ENCODE results near the gene TDRD12.
"Not testable (repeated sequence)": the region's sequence is repeated elsewhere in the genome, so short reads cannot be mapped to it uniquely, and the experiment has no call there.

The TDRD12 gene

DNA sequence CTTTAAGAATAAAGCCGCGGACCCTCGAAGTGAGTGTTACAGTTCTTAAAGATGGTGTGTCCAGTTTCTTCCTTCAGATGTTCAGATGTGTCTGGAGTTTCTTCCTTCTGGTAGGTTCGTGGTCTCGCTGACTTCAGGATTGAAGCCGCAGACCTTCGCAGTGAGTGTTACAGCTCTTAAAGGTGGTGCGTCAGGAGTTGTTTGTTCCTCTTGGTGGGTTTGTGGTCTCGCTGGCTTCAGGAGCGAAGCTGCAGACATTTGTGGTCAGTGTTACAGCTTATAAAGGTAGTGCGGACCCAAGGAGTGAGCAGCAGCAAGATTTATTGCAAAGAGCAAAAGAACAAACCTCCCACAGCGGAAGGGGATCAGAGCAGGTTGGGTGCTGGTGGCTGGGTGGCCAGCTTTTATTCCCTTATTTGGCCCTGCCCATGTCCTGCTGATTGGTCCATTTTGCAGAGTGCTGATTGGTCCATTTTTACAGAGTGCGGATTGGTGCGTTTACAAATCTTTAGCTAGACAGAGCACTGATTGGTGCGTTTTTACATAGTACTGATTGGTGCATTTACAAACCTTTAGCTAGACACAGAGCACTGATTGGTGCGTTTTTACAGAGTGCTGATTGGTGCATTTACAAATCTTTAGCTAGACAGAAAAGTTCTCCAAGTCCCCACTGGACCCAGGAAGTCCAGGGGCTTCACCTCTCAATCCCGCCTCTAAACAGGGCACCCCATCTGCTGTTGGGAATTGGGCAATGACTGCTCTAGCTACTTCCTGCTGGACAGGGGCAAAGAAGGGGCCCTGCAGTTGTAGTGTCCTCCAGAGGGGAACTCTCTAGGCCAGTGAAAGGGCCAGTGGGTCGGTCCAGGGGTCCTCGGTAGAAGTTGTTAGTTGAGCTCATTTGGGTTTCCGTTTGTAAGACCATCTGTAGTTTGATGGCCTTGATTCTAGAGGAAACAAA lies 26.1 kb upstream of the TDRD12 start:
- not testable (repeated sequence) for DNase-seq (ENCODE audit: low spot score)

DNA sequence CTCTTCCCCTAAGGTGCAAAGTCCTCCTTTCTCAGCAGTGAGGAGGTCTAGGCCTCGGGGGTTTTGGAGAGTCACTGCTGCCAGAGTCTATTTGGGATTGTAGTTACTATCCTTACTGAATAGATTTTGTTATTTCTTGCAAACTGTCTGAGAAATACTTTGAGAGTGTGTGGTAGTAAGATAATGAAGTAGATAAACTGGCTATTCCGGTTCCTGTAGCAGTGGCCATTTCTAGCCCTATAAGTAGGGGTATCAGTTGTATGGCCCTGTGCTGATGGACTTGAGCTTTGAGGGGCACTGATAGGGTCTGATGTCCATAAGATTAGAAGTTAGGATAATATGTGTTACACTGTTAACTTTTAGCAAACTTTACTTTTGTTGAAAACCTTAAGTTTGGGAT lies 25.3 kb upstream of the TDRD12 start:
- DNase-seq (ENCODE audit: low spot score) = not testable (repeated sequence)

DNA sequence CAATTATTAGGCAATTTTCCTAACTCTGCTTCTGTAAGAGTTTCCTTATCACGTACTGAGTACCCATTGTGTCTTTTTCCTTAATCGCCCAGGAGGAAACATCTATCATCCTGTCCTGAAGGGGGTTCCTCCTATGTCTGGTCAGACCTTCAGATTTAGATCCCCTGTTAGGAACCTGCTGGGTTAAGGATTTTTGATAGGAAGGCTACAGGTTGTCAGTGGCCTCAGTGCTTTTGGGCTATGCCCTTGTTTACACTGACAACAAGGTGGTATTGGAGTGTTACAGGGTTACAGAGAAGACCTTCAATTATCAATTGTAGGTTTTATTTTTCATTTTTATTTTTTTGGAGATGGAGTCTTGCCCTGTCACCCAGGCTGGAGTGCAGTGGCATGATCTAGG lies 24.7 kb upstream of the TDRD12 start:
- not testable (repeated sequence) for DNase-seq (ENCODE audit: low spot score)

DNA sequence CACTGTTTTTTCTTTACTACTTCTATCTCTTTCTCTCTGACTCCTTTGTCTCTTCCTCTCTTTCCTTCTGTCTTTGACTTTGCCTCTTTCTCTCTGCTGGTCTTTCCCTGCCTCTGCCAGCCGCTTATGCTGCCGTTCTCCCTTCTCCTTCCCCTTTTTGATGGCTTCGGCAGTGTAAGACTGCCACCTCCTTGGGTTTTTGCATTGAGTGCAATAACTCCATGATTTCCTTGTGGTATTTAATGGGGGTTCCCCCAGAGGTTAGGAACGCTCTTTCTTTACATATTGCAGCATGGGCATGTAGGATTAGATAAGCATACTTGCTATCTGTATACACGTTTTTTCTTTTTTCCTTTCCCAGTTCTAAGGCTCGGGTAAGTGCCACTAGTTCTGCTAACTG lies 24.1 kb upstream of the TDRD12 start:
- DNase-seq (ENCODE audit: low spot score) = not testable (repeated sequence)

DNA sequence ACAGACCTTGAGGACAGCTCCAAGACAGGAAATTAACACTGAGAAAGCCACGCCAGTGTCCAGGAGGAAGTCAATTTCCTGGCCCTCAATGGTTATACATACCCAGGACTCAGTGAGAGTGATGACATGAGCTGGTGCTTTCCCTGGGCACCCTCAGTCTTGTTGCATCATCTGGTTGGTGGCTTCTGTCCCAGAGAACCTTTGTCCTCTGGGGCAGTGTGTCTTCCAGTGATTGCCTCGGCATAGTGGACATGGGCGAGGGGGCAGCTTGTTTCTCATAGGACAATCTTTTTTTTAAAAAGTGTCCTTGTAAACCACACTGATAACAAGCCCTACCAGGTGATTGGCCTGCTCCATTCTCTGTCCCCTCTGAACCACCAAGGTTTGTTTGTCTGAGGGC lies 22.8 kb upstream of the TDRD12 start:
- not testable (repeated sequence) for DNase-seq (ENCODE audit: low spot score)

DNA sequence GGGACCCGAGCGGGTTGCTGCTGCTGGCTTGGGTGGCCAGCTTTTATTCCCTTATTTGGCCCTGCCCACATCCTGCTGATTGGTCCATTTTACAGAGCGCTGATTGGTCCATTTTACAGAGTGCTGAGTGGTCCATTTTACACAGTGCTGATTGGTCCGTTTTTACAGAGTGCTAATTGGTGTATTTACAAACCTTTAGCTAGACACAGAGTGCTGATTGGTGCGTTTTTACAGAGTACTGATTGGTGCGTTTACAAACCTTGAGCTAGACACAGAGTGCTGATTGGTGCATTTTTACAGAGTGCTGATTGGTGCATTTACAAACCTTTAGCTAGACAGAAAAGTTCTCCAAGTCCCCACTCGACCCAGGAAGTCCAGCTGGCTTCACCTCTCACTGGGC lies 19.4 kb upstream of the TDRD12 start:
- DNase-seq (ENCODE audit: low spot score) = not testable (repeated sequence)

DNA sequence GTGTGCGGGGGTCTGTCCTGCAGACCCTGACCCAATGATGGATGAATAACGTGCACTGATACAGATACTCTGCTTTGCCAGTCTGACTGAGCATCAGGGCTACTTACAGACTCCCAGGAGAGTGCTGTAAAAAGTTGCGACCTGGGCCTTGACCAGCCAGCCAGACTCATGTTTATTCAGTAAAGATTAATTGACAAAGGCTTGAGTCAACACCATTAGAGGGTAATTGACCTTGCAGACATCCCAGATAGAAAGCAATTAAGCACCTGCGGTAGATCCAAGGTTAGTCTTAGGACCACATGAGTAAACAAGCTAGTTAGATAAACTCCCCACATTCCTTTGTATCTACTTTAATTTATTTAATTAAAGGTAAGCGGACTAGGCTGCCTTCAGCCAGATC lies 17.6 kb upstream of the TDRD12 start:
- DNase-seq (ENCODE audit: low spot score) = no peak

DNA sequence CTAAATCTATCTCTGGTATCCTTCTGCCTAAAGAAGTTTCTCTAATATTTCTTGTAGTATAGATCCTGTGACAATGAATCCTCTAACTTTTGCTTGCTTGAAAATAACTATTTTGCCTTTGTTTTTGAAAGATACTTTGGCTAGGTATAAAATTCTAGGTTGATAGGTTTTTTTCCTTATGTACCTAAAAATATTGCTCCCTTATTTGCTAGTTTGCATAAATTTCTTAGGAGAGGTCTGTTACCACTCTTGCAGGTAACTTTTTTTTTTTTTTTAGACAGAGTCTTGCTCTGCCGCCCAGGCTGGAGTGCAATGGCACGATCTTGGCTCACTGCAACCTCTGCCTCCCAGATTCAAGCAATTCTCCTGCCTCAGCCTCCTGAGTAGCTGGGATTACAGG lies 15.6 kb upstream of the TDRD12 start:
- DNase-seq (ENCODE audit: low spot score) = not testable (repeated sequence)

DNA sequence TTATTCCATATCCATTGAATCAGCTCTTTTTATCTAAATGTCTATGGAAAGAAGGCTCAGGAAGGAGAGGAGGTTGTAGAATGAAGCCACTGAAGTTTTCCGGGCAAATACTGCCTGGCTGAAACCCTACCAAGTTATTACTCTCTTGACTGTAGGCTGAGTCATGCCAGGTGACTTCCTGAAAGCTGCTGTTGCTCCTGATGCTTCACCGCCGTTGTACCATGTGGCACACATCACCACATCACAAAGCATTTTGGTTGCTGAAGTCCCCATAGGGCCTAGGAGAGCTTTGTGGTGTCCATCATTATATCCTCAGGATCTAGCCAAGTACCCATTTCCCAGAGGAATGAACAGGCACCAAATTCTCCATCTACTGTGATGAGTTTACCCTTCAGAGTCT lies 11.1 kb upstream of the TDRD12 start:
- no peak for DNase-seq (ENCODE audit: low spot score)

DNA sequence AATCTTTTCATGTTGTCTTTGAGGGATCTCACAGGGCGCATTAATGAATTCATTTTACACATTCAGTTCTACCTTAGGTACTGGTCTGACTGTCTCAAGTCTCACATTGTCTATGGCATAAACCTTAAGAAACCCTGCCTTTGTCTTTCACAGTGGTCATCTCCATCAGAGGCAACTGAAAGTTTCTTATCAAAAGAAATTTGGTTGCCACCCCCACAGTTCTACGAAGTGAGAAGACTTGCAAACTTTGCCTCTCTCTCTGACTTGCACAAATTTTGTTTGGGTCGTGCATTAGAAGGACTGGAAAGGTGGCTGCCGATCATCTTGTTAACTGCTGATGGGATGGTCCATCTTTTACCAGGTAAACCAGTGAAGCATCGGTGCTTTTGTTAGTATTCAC lies 10.5 kb upstream of the TDRD12 start:
- DNase-seq (ENCODE audit: low spot score) = no peak

DNA sequence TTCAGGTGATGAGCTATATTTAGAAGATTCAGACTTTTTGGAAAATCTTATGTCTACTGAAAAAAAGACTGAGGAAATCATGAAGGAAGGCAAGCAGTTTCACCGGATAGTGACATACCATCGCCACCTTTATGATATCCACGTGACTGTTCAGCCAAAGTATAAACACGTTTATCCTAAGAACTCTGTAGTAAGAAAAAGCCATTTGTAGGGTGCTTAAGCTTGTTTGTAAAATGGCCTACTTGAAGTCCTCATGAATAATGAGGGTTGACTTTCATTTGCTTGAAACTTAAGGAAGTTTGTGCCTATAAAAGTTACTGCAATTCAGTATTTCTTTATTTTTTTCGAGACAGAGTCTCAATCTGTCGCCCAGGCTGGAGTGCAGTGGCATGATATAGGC lies 7.8 kb upstream of the TDRD12 start:
- DNase-seq (ENCODE audit: low spot score) = no peak

DNA sequence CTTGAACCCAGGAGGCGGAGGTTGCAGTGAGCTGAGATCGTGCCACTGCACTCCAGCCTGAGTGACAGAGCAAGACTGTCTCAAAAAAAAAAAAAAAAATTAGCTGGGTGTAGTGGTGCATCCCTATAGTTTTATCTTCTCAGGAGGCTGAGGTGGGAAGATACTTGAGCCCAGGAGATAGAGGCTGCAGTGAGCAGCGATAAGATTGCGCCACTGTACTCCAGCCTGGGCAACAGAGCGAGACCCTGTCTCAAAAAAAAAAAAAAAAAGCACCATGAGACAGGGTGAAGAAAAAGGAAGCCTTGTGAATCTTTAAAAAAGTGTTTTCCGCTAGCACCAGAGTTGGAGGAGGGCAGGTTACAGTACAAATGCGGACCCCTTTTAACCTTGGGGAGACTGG lies 3.4 kb upstream of the TDRD12 start:
- not testable (repeated sequence) for DNase-seq (ENCODE audit: low spot score)

DNA sequence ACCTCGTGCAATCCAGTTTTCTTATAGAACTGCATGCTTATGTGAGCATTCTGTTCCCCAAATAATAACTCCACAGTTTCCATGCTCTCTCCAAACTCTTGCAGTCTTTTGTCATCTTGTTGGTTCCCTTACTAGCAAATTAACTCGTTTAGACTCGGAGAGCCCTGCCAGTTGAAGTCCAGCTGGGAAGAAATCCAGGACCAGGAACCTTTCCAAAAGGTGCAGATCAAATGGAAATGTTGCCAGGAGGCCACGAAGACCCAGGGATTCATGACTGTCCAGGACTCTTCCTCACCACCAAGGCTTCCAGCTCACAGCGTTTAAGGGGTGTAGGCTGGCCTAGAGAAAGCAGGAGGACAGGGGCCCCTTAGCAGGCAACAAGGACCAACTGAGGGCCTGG lies 2.1 kb upstream of the TDRD12 start:
- no peak for DNase-seq (ENCODE audit: low spot score)

DNA sequence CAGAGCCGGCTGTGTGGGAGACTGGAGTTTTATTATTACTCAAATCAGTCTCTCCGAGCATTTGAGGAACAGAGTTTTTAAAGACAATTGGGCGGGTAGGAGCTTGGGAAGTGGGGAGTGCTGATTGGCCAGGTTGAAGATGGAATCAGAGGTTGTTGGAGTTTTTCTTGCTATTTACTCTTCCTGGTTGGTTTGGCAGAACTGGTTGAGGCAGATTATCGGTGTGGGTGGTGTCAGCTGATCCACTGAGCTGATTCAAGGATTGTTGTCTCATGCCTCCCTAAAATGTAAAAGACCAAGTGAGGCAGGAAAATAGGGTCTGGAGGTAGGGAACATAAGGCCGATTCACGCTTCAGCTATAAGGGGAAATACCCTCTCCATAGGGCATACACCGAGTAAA lies 1.3 kb upstream of the TDRD12 start:
- no peak for DNase-seq (ENCODE audit: low spot score)

DNA sequence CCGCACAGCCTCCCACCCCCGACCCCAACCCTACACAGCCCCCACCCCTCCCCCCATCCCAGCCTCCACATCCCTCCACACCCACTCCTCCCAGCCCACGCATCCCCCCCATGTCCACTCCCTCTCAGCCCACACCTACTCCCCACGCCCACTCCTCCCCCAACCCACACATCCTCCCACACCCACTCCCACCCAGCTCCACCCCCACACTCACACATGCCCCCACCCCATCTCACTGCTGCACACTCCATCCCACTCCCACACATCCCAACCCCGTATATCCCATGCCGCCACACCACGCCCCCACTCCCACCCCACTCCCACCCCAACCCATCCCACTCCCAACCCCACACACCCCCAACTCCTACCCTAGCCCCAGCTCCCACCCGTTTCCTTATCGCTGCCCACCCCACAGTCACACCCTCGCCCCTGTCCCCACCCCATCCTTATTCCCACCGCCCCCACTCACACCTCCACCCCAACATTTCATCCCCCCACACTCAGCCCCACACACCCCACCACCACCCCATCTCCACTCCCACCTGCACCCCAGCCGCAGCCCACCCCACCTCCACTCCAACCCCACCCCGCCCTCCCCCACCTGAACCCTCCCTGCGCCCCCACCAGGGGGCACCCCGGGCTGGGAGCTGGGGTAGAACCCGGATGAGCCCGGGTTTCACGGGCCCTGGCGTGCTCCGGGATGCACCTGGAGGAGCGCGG lies 809 bp downstream of the TDRD12 start:
- no peak for DNase-seq (ENCODE audit: low spot score)

DNA sequence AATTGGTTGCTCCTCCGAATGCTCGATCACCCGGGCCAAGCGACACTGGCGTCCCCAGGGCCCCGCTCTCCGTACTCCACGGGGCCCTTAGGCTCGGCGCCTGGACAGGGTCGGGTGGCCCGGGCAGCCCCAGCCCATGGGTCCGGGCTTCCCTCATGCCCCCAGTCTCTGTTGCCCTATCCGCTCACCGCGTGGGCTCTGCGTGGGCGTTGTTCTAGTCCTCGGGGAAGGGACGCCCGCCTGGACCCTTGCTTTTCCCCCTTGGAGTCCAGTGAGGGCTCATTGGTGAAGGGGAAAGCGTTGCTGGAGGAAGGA lies 1.3 kb downstream of the TDRD12 start:
- no peak for DNase-seq (ENCODE audit: low spot score)

DNA sequence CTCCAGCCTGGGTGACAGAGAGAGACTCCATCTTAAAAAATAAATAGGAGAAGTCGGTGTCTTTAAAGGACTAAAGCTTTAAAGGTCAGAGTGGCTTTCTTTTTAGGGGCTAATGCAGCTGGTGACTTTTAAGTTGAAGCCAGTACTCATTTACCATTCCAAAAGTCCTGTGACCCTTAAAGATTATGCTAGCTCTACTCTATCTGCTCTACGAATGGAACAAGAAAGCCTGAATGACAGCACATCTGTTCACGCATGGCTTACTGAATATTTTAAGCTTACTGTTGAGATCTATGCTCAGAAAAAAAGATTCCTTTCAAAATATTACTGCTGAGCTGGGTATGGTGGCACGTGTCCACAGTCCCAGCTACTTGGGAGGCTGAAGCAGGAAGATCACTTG lies 16.4 kb downstream of the TDRD12 start:
- DNase-seq (ENCODE audit: low spot score) = no peak

DNA sequence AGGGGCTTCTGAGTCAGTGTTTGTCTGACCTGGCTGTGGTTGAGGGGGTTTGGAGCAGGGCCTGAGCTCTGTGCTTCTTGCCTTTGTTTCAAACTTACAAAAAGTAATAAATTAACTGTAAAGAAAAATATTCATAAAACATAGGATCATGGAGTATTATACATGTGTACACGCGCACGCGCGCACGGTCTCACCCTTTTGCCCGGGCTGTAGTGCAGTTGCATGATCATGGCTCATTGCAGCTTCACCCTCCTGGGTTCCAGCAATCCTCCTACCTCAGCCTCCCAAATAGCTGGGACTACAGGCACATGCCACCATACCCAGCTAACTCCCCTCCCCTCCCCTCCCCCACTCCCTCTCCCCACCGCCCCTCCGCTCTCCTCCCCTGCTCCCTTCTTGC lies 23.5 kb downstream of the TDRD12 start:
- DNase-seq (ENCODE audit: low spot score) = no peak

DNA sequence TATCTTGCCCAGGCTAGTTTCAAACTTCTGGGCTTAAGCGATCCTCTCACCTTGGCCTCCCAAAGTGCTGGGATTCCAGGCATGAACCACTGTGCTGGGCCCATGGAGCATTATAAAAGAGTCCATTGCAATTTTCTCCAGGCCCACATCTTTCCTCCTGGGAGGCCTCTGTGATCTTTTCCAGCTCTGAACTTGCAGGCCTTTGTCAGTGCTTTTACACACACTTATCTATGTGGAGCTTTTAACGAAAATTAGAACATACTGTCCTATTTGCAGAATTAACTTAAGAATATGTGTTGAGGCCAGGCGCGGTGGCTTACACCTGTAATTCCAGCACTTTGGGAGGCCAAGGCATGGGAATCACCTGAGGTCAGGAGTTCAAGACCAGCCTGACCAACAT lies 23.9 kb downstream of the TDRD12 start:
- no peak for DNase-seq (ENCODE audit: low spot score)

DNA sequence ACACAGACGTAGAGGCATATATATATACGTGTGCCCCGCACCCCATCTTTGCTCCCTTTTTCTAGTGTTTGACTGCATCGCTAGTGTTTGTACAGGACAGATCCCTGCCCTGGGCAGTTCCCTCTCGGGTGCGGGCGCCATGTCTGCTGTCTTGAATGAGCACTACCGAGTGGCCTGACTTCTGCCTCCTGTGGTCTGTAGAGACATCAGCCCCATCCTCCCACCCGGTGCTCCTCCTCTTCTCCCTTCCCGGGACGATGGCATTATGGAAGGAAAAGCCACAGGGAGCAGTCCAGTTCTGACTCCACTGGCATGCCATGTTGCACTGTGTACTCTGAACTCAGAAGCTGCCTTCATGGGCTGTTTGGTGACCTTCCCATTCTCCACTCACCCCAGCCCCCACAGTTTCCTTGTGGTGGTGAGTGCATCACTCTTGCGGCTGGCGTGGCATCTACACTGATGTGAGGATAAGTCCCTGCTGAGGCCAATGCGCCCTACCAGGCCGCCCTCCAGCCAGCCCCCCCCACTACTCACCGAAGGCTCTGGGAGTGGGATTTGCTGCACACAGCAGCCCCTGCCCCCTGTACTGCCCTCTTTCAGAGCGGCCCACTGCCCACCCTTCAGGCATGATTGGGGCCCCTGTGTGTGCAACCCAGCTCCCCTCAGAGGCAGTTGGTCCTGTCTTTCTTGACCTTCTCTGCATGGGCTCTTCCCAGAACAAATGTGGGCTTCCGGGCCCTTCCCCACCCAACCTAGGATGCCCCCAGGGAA lies 25.2 kb downstream of the TDRD12 start:
- DNase-seq (ENCODE audit: low spot score) = no peak

DNA sequence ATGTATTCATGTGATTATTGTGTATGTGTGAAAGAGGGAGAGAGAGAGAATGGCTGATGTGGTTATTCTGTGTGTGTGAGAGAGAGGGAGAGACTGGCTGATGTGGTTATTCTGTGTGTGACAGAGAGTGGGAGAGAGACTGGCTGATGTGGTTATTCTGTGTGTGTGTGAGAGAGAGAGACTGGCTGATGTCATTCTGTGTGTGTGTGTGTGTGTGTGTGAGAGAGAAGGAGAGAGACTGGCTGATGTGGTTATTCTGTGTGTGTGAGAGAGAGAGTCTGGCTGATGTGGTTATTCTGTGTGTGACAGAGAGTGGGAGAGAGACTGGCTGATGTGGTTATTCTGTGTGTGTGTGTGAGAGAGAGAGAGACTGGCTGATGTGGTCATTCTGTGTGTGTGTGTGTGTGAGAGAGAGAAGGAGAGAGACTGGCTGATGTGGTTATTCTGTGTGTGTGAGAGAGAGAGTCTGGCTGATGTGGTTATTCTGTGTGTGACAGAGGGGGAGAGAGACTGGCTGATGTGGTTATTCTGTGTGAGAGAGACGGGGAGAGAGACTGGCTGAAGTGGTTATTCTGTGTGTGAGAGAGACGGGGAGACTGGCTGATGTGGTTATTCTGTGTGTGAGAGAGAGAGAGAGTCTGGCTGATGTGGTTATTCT lies 26.2 kb downstream of the TDRD12 start:
- DNase-seq (ENCODE audit: low spot score) = not testable (repeated sequence)

DNA sequence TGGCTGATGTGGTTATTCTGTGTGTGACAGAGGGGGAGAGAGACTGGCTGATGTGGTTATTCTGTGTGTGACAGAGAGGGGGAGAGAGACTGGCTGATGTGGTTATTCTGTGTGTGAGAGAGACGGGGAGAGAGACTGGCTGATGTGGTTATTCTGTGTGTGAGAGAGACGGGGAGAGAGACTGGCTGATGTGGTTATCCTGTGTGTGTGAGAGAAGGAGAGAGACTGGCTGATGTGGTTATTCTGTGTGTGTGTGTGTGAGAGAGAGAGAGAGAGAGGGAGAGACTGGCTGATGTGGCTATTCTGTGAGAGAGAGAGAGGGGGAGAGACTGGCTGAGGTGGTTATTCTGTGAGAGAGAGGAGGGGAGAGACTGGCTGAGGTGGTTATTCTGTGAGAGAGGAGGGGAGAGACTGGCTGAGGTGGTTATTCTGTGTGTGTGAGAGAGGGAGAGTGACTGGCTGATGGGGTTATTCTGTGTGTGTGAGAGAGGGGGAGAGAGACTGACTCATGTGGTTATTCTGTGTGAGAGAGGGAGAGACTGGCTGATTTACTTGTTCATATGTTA lies 27.1 kb downstream of the TDRD12 start:
- DNase-seq (ENCODE audit: low spot score) = not testable (repeated sequence)

All from globus pallidus (tissue), 1 donor.